Cardiac septum (tissue), 1 donor: ENCODE data around the gene MAML2. TPM values are rescaled to one million over a fixed set of nuclear protein-coding genes. Genes with fewer than 3 reads are reported as not detected.

Source experiments
- DNase-seq: peaks from one replicate; pipeline ENCODE4 v3.0.0-alpha.2; 2020; ENCODE audit warnings: low spot score
- intact Hi-C: fragments of 100-400 bp; cut with DNase I; formaldehyde crosslinking; loops from one replicate; pipeline ENCODE4 v1.14.0; 2022
- total RNA-seq: library from RNA; stranded (reverse); fragmentation: NEBNext Ultra II Directional; extraction: Animal tissue kit (Norgen Biotek cat#: 25700); gene quantifications from one replicate; pipeline ENCODE4 v1.2.1, GENCODE V29; 2021
- donor health status: DM: no; HTN: no; CAD: no.

Gene MAML2
- total RNA-seq, 1 donor from 2014 or later = 4.8 TPM

- intact Hi-C loops = no loop called here
- DNase-seq = no peak
These were observed 261.4 kb downstream of the MAML2 start for GRCh38 chr11:96081561-96081960.

- no peak for DNase-seq
- intact Hi-C loops = no loop called here
These were observed 263.3 kb downstream of the MAML2 start for GRCh38 chr11:96079691-96080090.

- no peak for DNase-seq
- intact Hi-C loops = no loop called here
These were observed 267.4 kb downstream of the MAML2 start for GRCh38 chr11:96075532-96075959.

GRCh38 chr11:96074551-96075310, 268.3 kb downstream of the MAML2 start:
- intact Hi-C loops = no loop called here
- DNase-seq = no peak

GRCh38 chr11:96073536-96073935, 269.5 kb downstream of the MAML2 start:
- intact Hi-C loops = no loop called here
- DNase-seq = no peak

GRCh38 chr11:96072592-96072991, 270.4 kb downstream of the MAML2 start:
- DNase-seq = no peak

GRCh38 chr11:96070453-96070852, 272.5 kb downstream of the MAML2 start:
- no peak for DNase-seq
- intact Hi-C loops = no loop called here

More at GRCh38 chr11:96072592-96072991, 270.4 kb downstream of the MAML2 start:
- intact Hi-C loops = no loop called here

GRCh38 chr11:96067160-96067559, 275.8 kb downstream of the MAML2 start:
- intact Hi-C loops = no loop called here
- DNase-seq = no peak

- intact Hi-C loops = no loop called here
- DNase-seq = no peak
These were observed 277.6 kb downstream of the MAML2 start for GRCh38 chr11:96065379-96065778.

- DNase-seq = no peak
- intact Hi-C loops = no loop called here
These were observed 279.1 kb downstream of the MAML2 start for GRCh38 chr11:96063886-96064285.

- intact Hi-C loops = no loop called here
- no peak for DNase-seq
These were observed 279.9 kb downstream of the MAML2 start for GRCh38 chr11:96063053-96063452.

- no peak for DNase-seq
- intact Hi-C loops = no loop called here
These were observed 280.9 kb downstream of the MAML2 start for GRCh38 chr11:96062134-96062533.

GRCh38 chr11:96061730-96062129, 281.3 kb downstream of the MAML2 start:
- intact Hi-C loops = no loop called here
- DNase-seq = no peak

- intact Hi-C loops = no loop called here
These were observed 281.9 kb downstream of the MAML2 start for GRCh38 chr11:96061069-96061468.

GRCh38 chr11:96057502-96057901, 285.5 kb downstream of the MAML2 start:
- intact Hi-C loops = loop anchor here (10.0 kb wide), 1 partner anchor 177 kb away; no protein-coding TSS in a partner anchor
- DNase-seq = no peak

More at GRCh38 chr11:96061069-96061468, 281.9 kb downstream of the MAML2 start:
- DNase-seq = no peak

- DNase-seq = no peak
- intact Hi-C loops = loop anchor here (10.0 kb wide), 1 partner anchor 178 kb away; no protein-coding TSS in a partner anchor
These were observed 286.4 kb downstream of the MAML2 start for GRCh38 chr11:96056576-96056975.

GRCh38 chr11:96055706-96056387, 287.1 kb downstream of the MAML2 start:
- no peak for DNase-seq
- intact Hi-C loops = loop anchor here (1.0 to 10.0 kb wide), 2 partner anchors 179 to 287 kb away; partner anchors contain the start of gene MAML2

GRCh38 chr11:96054870-96055705, 287.9 kb downstream of the MAML2 start:
- no peak for DNase-seq
- intact Hi-C loops = loop anchor here (1.0 to 10.0 kb wide), 2 partner anchors 180 to 288 kb away; partner anchors contain the start of gene MAML2

- intact Hi-C loops = loop anchor here (10.0 kb wide), 1 partner anchor 182 kb away; no protein-coding TSS in a partner anchor
These were observed 289.9 kb downstream of the MAML2 start for GRCh38 chr11:96052921-96053651.

More at GRCh38 chr11:96052921-96053651, 289.9 kb downstream of the MAML2 start:
- DNase-seq = no peak
